Nephron (organoid): ENCODE measurements around the gene DYNC1LI2.

Experiments
- H3K27ac Mint-ChIP-seq, 3 experiments: 2 replicates each; pipeline ENCODE4 v1.8.0; 2020; ENCODE audit warnings: mixed read lengths in 3 of 3, mild to moderate bottlenecking in 2 of 3, moderate library complexity in 1 of 3
- H3K27me3 Mint-ChIP-seq: 2 replicates; pipeline ENCODE4 v1.8.0; 2021; ENCODE audit warnings: low read depth, mild to moderate bottlenecking, moderate library complexity, mixed read lengths
- H3K36me3 Mint-ChIP-seq: 2 replicates; pipeline ENCODE4 v1.8.0; 2020; ENCODE audit warnings: low read depth, mixed read lengths
- H3K4me1 Mint-ChIP-seq: 2 replicates; pipeline ENCODE4 v1.8.0; 2020; ENCODE audit warnings: mixed read lengths
- H3K4me3 Mint-ChIP-seq, 3 experiments: 2 replicates each; pipeline ENCODE4 v1.8.0; 2020; ENCODE audit warnings: mild to moderate bottlenecking in 3 of 3, mixed read lengths in 3 of 3, moderate library complexity in 2 of 3
- H3K9me3 Mint-ChIP-seq: 2 replicates; pipeline ENCODE4 v1.8.0; 2020; ENCODE audit warnings: mixed read lengths
- CTCF ChIP-seq, 3 experiments: fragments of 200-600 bp; sonication (generic); IDR thresholded peaks; one replicate each; pipeline ENCODE4 v1.5.0; 2021; ENCODE audit warnings: antibody characterized with exemption in 3 of 3; ENCODE audit not compliant: unreplicated experiment in 3 of 3

Gene DYNC1LI2

GRCh38 chr16:66717776-66718175 is 33.6 kb downstream of the DYNC1LI2 start:
- Mint-ChIP-seq H3K27me3 (peaks cover 3% of the 10 kb centered on the region), H3K4me1 (peaks cover 17% of the 10 kb centered on the region), H3K9me3 (peaks cover under 1% of the 10 kb centered on the region), H3K36me3 (peaks cover 29% of the 10 kb centered on the region), H3K27ac (no peak overlapping the region), H3K4me3 (no peak overlapping the region)
- no peak for TF ChIP-seq CTCF (IDR thresholded peaks at IDR 0.05; ENCODE audit: unreplicated experiment in 3 of 3)

GRCh38 chr16:66717112-66717675 is 34.2 kb downstream of the DYNC1LI2 start:
- Mint-ChIP-seq H3K36me3 (peaks cover 30% of the 10 kb centered on the region), H3K4me3 (no peak overlapping the region), H3K27me3 (peaks cover 3% of the 10 kb centered on the region), H3K27ac (peak overlapping the region in 2 of 3 experiments; percentile 31 to 37), H3K9me3 (peaks cover 5% of the 10 kb centered on the region), H3K4me1 (peaks cover 17% of the 10 kb centered on the region)
- peak; percentile 37 to 50 (median 38) for TF ChIP-seq CTCF (IDR thresholded peaks at IDR 0.05; ENCODE audit: unreplicated experiment in 3 of 3)

GRCh38 chr16:66714654-66715307 is 36.6 kb downstream of the DYNC1LI2 start:
- no peak overlapping the region for H3K4me3 Mint-ChIP-seq
- peaks cover 15% of the 10 kb centered on the region for H3K36me3 Mint-ChIP-seq
- no peak for TF ChIP-seq CTCF (IDR thresholded peaks at IDR 0.05; ENCODE audit: unreplicated experiment in 3 of 3)
- H3K4me1 Mint-ChIP-seq = peaks cover 17% of the 10 kb centered on the region
- H3K27ac Mint-ChIP-seq = no peak overlapping the region
- H3K27me3 Mint-ChIP-seq = peaks cover 6% of the 10 kb centered on the region
- H3K9me3 Mint-ChIP-seq = peaks cover 7% of the 10 kb centered on the region

- no peak overlapping the region for H3K4me3 Mint-ChIP-seq
- no peak for TF ChIP-seq CTCF (IDR thresholded peaks at IDR 0.05; ENCODE audit: unreplicated experiment in 3 of 3)
- peaks cover 7% of the 10 kb centered on the region for H3K9me3 Mint-ChIP-seq
- no peak overlapping the region for H3K27ac Mint-ChIP-seq
- peaks cover 6% of the 10 kb centered on the region for H3K27me3 Mint-ChIP-seq
- H3K36me3 Mint-ChIP-seq = peaks cover 9% of the 10 kb centered on the region
- H3K4me1 Mint-ChIP-seq = peaks cover 17% of the 10 kb centered on the region
These were observed 37.3 kb downstream of the DYNC1LI2 start for GRCh38 chr16:66714062-66714461.

- no peak for TF ChIP-seq CTCF (IDR thresholded peaks at IDR 0.05; ENCODE audit: unreplicated experiment in 3 of 3)
- H3K4me1 Mint-ChIP-seq = peaks cover 17% of the 10 kb centered on the region
- peaks cover 7% of the 10 kb centered on the region for H3K9me3 Mint-ChIP-seq
- peaks cover 8% of the 10 kb centered on the region for H3K36me3 Mint-ChIP-seq
- peaks cover 6% of the 10 kb centered on the region for H3K27me3 Mint-ChIP-seq
- H3K4me3 Mint-ChIP-seq = no peak overlapping the region
- H3K27ac Mint-ChIP-seq = no peak overlapping the region
These were observed 38.3 kb downstream of the DYNC1LI2 start for GRCh38 chr16:66713076-66713475.

GRCh38 chr16:66712512-66712911 is 38.9 kb downstream of the DYNC1LI2 start:
- Mint-ChIP-seq H3K9me3 (peaks cover 7% of the 10 kb centered on the region), H3K27ac (no peak overlapping the region), H3K36me3 (peaks cover 4% of the 10 kb centered on the region), H3K27me3 (peaks cover 6% of the 10 kb centered on the region), H3K4me3 (no peak overlapping the region), H3K4me1 (peaks cover 17% of the 10 kb centered on the region)
- TF ChIP-seq CTCF (IDR thresholded peaks at IDR 0.05; ENCODE audit: unreplicated experiment in 3 of 3) = no peak
